Measurements from ENCODE around the gene QKI.

DNA sequence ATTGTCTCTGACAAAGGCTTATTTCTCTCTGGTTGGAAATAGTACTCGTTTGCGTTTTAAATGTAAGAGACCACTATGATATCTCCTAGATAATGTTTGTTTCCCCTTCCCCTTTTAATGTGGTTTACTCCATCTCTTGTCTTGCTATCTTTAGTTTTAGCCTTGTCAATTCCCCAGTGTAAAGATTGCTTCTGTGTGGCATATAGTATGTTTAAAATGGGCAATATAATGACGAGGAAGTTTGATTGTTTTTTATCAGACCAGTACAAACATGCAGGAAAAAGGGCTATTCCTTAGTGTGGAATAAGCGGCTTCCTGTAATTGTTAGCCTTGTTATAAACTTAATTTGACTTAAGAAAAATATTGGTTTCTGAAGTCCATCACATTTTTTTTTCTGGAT is 3.1 kb downstream of the QKI start:
- TF ChIP-seq POLR2A (IDR thresholded peaks at IDR 0.05; ENCODE audit: low read depth, low read length) (no peak), TAF1 (IDR thresholded peaks at IDR 0.05; ENCODE audit: low read depth, low read length) (no peak), SPI1 (IDR thresholded peaks at IDR 0.05; ENCODE audit: low read depth, low read length) (no peak), POLR2AphosphoS5 (IDR thresholded peaks at IDR 0.05; ENCODE audit: low read depth, low read length) (no peak), POU2F2 (IDR thresholded peaks at IDR 0.05; ENCODE audit: low read depth, low read length) (no peak), PAX5 (IDR thresholded peaks at IDR 0.05; ENCODE audit: insufficient read depth, low read length, severe bottlenecking) (no peak)

Data from GM12891 (cell line).